Measurements from ENCODE around the gene ALDH1A3.
A peak's percentile ranks its signal among the peaks of the same experiment; 100 is the strongest.
"Not testable (repeated sequence)": the region's sequence is repeated elsewhere in the genome, so short reads cannot be mapped to it uniquely, and the experiment has no call there.

Gene ALDH1A3

GRCh38 chr15:100849855-100850218, 29.8 kb upstream of the ALDH1A3 start:
- no peaks in the 10 kb centered on the region for H3K27me3 Mint-ChIP-seq
- no peak overlapping the region for H3K27ac Mint-ChIP-seq
- H3K4me1 Mint-ChIP-seq (ENCODE audit: low read depth): peaks cover 7% of the 10 kb centered on the region
- peak overlapping the region; percentile 84 for H3K4me3 Mint-ChIP-seq
- H3K9me3 Mint-ChIP-seq (ENCODE audit: low read depth): no peaks in the 10 kb centered on the region
- H3K36me3 Mint-ChIP-seq: no peaks in the 10 kb centered on the region

GRCh38 chr15:100851428-100852015, 28.1 kb upstream of the ALDH1A3 start:
- H3K4me1 Mint-ChIP-seq (ENCODE audit: low read depth); H3K9me3 Mint-ChIP-seq (ENCODE audit: low read depth); H3K4me3 Mint-ChIP-seq; H3K27me3 Mint-ChIP-seq; H3K36me3 Mint-ChIP-seq; H3K27ac Mint-ChIP-seq: not testable (repeated sequence)

GRCh38 chr15:100852630-100853029, 27.0 kb upstream of the ALDH1A3 start:
- Mint-ChIP-seq H3K9me3 (ENCODE audit: low read depth) (no peaks in the 10 kb centered on the region), H3K4me1 (ENCODE audit: low read depth) (peaks cover 7% of the 10 kb centered on the region), H3K4me3 (no peak overlapping the region), H3K27me3 (no peaks in the 10 kb centered on the region), H3K36me3 (no peaks in the 10 kb centered on the region), H3K27ac (no peak overlapping the region)

- Mint-ChIP-seq H3K4me3 (no peak overlapping the region), H3K36me3 (no peaks in the 10 kb centered on the region), H3K9me3 (ENCODE audit: low read depth) (no peaks in the 10 kb centered on the region), H3K27ac (no peak overlapping the region), H3K4me1 (ENCODE audit: low read depth) (peaks cover 7% of the 10 kb centered on the region), H3K27me3 (peaks cover 2% of the 10 kb centered on the region)
Observed at GRCh38 chr15:100853676-100854440, 25.8 kb upstream of the ALDH1A3 start.

- H3K27ac Mint-ChIP-seq: no peak overlapping the region
- no peaks in the 10 kb centered on the region for H3K4me1 Mint-ChIP-seq (ENCODE audit: low read depth)
- peaks cover 6% of the 10 kb centered on the region for H3K36me3 Mint-ChIP-seq
- no peak overlapping the region for H3K4me3 Mint-ChIP-seq
- H3K9me3 Mint-ChIP-seq (ENCODE audit: low read depth): no peaks in the 10 kb centered on the region
- peaks cover 3% of the 10 kb centered on the region for H3K27me3 Mint-ChIP-seq
Observed at GRCh38 chr15:100856867-100857266, 22.8 kb upstream of the ALDH1A3 start.

- Mint-ChIP-seq H3K4me3 (no peak overlapping the region), H3K9me3 (ENCODE audit: low read depth) (no peaks in the 10 kb centered on the region), H3K27ac (no peak overlapping the region), H3K36me3 (peaks cover 6% of the 10 kb centered on the region), H3K4me1 (ENCODE audit: low read depth) (no peaks in the 10 kb centered on the region), H3K27me3 (peaks cover 3% of the 10 kb centered on the region)
Observed at GRCh38 chr15:100858294-100858693, 21.3 kb upstream of the ALDH1A3 start.

GRCh38 chr15:100859970-100860828, 19.4 kb upstream of the ALDH1A3 start:
- H3K4me1 Mint-ChIP-seq (ENCODE audit: low read depth): no peaks in the 10 kb centered on the region
- no peaks in the 10 kb centered on the region for H3K9me3 Mint-ChIP-seq (ENCODE audit: low read depth)
- peaks cover 3% of the 10 kb centered on the region for H3K27me3 Mint-ChIP-seq
- H3K36me3 Mint-ChIP-seq: peaks cover 6% of the 10 kb centered on the region
- no peak overlapping the region for H3K27ac Mint-ChIP-seq
- H3K4me3 Mint-ChIP-seq: no peak overlapping the region

GRCh38 chr15:100860829-100861510, 18.7 kb upstream of the ALDH1A3 start:
- H3K4me1 Mint-ChIP-seq (ENCODE audit: low read depth): no peaks in the 10 kb centered on the region
- H3K9me3 Mint-ChIP-seq (ENCODE audit: low read depth): no peaks in the 10 kb centered on the region
- no peak overlapping the region for H3K4me3 Mint-ChIP-seq
- peaks cover 6% of the 10 kb centered on the region for H3K36me3 Mint-ChIP-seq
- no peak overlapping the region for H3K27ac Mint-ChIP-seq
- peaks cover 3% of the 10 kb centered on the region for H3K27me3 Mint-ChIP-seq

- Mint-ChIP-seq H3K36me3 (peaks cover 6% of the 10 kb centered on the region), H3K4me1 (ENCODE audit: low read depth) (no peaks in the 10 kb centered on the region), H3K27me3 (peaks cover 3% of the 10 kb centered on the region), H3K27ac (no peak overlapping the region), H3K9me3 (ENCODE audit: low read depth) (no peaks in the 10 kb centered on the region), H3K4me3 (no peak overlapping the region)
Observed at GRCh38 chr15:100861511-100861991, 18.1 kb upstream of the ALDH1A3 start.

GRCh38 chr15:100862162-100862561, 17.5 kb upstream of the ALDH1A3 start:
- Mint-ChIP-seq H3K4me3 (no peak overlapping the region), H3K27me3 (peaks cover 3% of the 10 kb centered on the region), H3K4me1 (ENCODE audit: low read depth) (no peaks in the 10 kb centered on the region)

GRCh38 chr15:100863075-100863795, 16.4 kb upstream of the ALDH1A3 start:
- H3K4me1 Mint-ChIP-seq (ENCODE audit: low read depth): no peaks in the 10 kb centered on the region
- H3K9me3 Mint-ChIP-seq (ENCODE audit: low read depth): no peaks in the 10 kb centered on the region
- H3K27me3 Mint-ChIP-seq: peaks cover 3% of the 10 kb centered on the region
- H3K4me3 Mint-ChIP-seq: no peak overlapping the region
- no peak overlapping the region for H3K27ac Mint-ChIP-seq
- peaks cover 6% of the 10 kb centered on the region for H3K36me3 Mint-ChIP-seq

More at GRCh38 chr15:100862162-100862561, 17.5 kb upstream of the ALDH1A3 start:
- Mint-ChIP-seq H3K27ac (no peak overlapping the region), H3K9me3 (ENCODE audit: low read depth) (no peaks in the 10 kb centered on the region), H3K36me3 (peaks cover 6% of the 10 kb centered on the region)

GRCh38 chr15:100863796-100864267, 15.8 kb upstream of the ALDH1A3 start:
- no peaks in the 10 kb centered on the region for H3K9me3 Mint-ChIP-seq (ENCODE audit: low read depth)
- H3K27me3 Mint-ChIP-seq: peaks cover 2% of the 10 kb centered on the region
- peaks cover 6% of the 10 kb centered on the region for H3K36me3 Mint-ChIP-seq
- no peak overlapping the region for H3K4me3 Mint-ChIP-seq
- no peak overlapping the region for H3K27ac Mint-ChIP-seq
- H3K4me1 Mint-ChIP-seq (ENCODE audit: low read depth): no peaks in the 10 kb centered on the region

- H3K27me3 Mint-ChIP-seq: no peaks in the 10 kb centered on the region
Observed at GRCh38 chr15:100866386-100867330, 13.0 kb upstream of the ALDH1A3 start.

More at GRCh38 chr15:100866386-100867330, 13.0 kb upstream of the ALDH1A3 start:
- Mint-ChIP-seq H3K4me1 (ENCODE audit: low read depth) (no peaks in the 10 kb centered on the region), H3K27ac (no peak overlapping the region), H3K9me3 (ENCODE audit: low read depth) (no peaks in the 10 kb centered on the region), H3K36me3 (no peaks in the 10 kb centered on the region), H3K4me3 (no peak overlapping the region)
